EL (cell line): ENCODE data around the gene ACTMAP.

Experiments
- DNase-seq: peaks from one replicate; pipeline ENCODE4 v3.0.0-alpha.2; 2016

ACTMAP gene

DNA sequence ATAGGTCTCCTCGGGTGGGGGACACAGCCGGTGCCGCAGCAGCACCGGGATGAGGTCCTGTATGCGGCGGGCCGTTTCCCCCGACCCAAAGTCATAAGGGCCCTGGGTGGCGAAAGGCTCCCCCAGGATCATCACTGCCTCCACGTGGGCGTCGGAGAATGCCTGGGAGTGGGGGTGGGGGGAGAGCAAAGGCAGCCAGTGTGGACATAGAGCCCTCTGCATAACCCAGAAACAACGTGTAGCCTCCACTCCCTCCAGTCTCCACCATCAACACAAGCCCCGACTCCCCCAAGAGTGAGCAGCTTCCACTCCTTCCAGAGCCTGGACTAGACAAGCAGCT, 58.1 kb downstream of the ACTMAP start:
- no peak for DNase-seq

DNA sequence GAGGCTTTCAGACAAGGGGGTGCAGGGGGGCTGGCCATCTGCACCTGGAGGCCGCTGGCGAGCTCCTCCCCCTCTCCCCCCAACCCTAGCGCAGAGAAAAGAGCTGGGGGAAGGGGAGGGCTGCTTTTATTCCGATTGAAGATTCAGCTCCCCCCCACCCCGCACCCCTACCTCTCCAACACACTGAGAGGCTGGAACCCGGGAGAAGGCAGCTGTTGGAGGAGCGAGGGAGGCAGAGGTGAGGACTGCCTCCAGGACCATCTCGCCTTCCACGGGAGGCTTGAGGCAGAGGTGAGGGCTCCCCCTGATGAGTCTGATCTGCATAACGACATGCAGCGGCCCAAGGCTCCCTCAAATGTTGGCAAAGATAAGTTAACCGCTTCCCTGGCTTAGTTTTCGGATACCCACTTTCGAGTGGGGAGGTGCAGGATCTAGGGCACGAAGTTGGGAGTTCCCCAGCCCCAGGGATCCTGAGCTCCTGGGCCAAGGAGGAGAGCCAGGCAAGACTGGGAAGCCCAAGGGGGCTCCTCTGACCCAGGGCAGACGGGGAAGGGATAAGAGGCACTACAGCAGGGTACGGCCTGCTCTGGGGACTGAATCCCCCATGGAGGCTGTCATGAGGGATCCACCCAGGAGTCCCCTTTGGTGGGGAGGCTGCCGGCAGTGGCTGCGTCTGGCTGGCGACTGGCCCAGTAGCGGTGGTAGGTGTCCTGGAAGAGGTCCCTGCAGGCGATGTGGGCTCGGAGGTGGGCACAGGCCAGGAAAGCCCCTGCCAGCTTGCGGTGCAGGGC, 58.7 kb downstream of the ACTMAP start:
- no peak for DNase-seq
